Measurements from ENCODE around the gene RIT2.

RIT2 gene

GRCh38 chr18:43115076-43115921 is at the start of gene RIT2:
RIT2 (minus strand) TSS chr18:43115685.
- no peaks in the 10 kb centered on the region for H3K36me3 ChIP-seq (ENCODE audit: control insufficient read depth, insufficient read depth, low read length)
- H3K27me3 ChIP-seq (ENCODE audit: control insufficient read depth, insufficient read depth, low read length) = no peaks in the 10 kb centered on the region
- H3K4me1 ChIP-seq = no peaks in the 10 kb centered on the region
- no peak within 1 kb of the TSS for H3K4me2 ChIP-seq (ENCODE audit: low read length)
- no peak for TF ChIP-seq CTCF (IDR thresholded peaks at IDR 0.05)
- H3K9ac ChIP-seq = no peak within 1 kb of the TSS
- no peak within 1 kb of the TSS for H2AFZ ChIP-seq
- no peak within 1 kb of the TSS for H3K4me3 ChIP-seq (ENCODE audit: low read depth, low read length)
- no peak within 1 kb of the TSS for H3K27ac ChIP-seq
- no peaks in the 10 kb centered on the region for H3K9me3 ChIP-seq (ENCODE audit: control insufficient read depth, low read length)
- no peaks in the 10 kb centered on the region for H3K79me2 ChIP-seq

GRCh38 chr18:43161528-43161927 is 46.0 kb upstream of the RIT2 start:
- H3K27me3 ChIP-seq (ENCODE audit: control insufficient read depth, insufficient read depth, low read length) = no peaks in the 10 kb centered on the region
- no peak for TF ChIP-seq CTCF (IDR thresholded peaks at IDR 0.05)
- no peaks in the 10 kb centered on the region for H3K79me2 ChIP-seq
- H2AFZ ChIP-seq = no peak overlapping the region
- no peak overlapping the region for H3K9ac ChIP-seq
- H3K27ac ChIP-seq = no peak overlapping the region
- no peak overlapping the region for H3K4me2 ChIP-seq (ENCODE audit: low read length)
- no peaks in the 10 kb centered on the region for H3K36me3 ChIP-seq (ENCODE audit: control insufficient read depth, insufficient read depth, low read length)
- no peaks in the 10 kb centered on the region for H3K4me1 ChIP-seq
- no peak overlapping the region for H3K4me3 ChIP-seq (ENCODE audit: low read depth, low read length)
- no peaks in the 10 kb centered on the region for H3K9me3 ChIP-seq (ENCODE audit: control insufficient read depth, low read length)

GRCh38 chr18:43160509-43160908 is 45.0 kb upstream of the RIT2 start:
- H3K4me1 ChIP-seq = no peaks in the 10 kb centered on the region
- no peak for TF ChIP-seq CTCF (IDR thresholded peaks at IDR 0.05)
- H3K36me3 ChIP-seq (ENCODE audit: control insufficient read depth, insufficient read depth, low read length) = no peaks in the 10 kb centered on the region
- H3K27me3 ChIP-seq (ENCODE audit: control insufficient read depth, insufficient read depth, low read length) = no peaks in the 10 kb centered on the region
- H3K9me3 ChIP-seq (ENCODE audit: control insufficient read depth, low read length) = no peaks in the 10 kb centered on the region
- H3K4me2 ChIP-seq (ENCODE audit: low read length) = no peak overlapping the region
- H2AFZ ChIP-seq = no peak overlapping the region
- H3K4me3 ChIP-seq (ENCODE audit: low read depth, low read length) = no peak overlapping the region
- H3K9ac ChIP-seq = no peak overlapping the region
- H3K79me2 ChIP-seq = no peaks in the 10 kb centered on the region
- no peak overlapping the region for H3K27ac ChIP-seq

- Histone ChIP-seq H3K4me3 (ENCODE audit: low read depth, low read length) (no peak overlapping the region), H3K36me3 (ENCODE audit: control insufficient read depth, insufficient read depth, low read length) (no peaks in the 10 kb centered on the region)
- no peak for TF ChIP-seq CTCF (IDR thresholded peaks at IDR 0.05)
These were observed 44.4 kb upstream of the RIT2 start for GRCh38 chr18:43159926-43160325.

More at GRCh38 chr18:43159926-43160325, 44.4 kb upstream of the RIT2 start:
- H3K9me3 ChIP-seq (ENCODE audit: control insufficient read depth, low read length) = no peaks in the 10 kb centered on the region
- H2AFZ ChIP-seq = no peak overlapping the region
- no peak overlapping the region for H3K9ac ChIP-seq
- H3K4me2 ChIP-seq (ENCODE audit: low read length) = no peak overlapping the region
- no peaks in the 10 kb centered on the region for H3K27me3 ChIP-seq (ENCODE audit: control insufficient read depth, insufficient read depth, low read length)
- H3K79me2 ChIP-seq = no peaks in the 10 kb centered on the region
- H3K4me1 ChIP-seq = no peaks in the 10 kb centered on the region
- no peak overlapping the region for H3K27ac ChIP-seq
